ENCODE measurements around the gene CHRFAM7A.
"Not testable (repeated sequence)": the region's sequence is repeated elsewhere in the genome, so short reads cannot be mapped to it uniquely, and the experiment has no call there.

The CHRFAM7A gene

GRCh38 chr15:30392766-30393663, at the start of gene CHRFAM7A:
CHRFAM7A (minus strand) TSS chr15:30393540; CDS start chr15:30383351, 10,189 bp downstream.
- not testable (repeated sequence) for DNase-seq

GRCh38 chr15:30438348-30438747, 45.0 kb upstream of the CHRFAM7A start:
- not testable (repeated sequence) for DNase-seq

- not testable (repeated sequence) for DNase-seq
These were observed 42.5 kb upstream of the CHRFAM7A start for GRCh38 chr15:30435878-30436277.

- DNase-seq, result not testable (repeated sequence)
These were observed 27.4 kb upstream of the CHRFAM7A start for GRCh38 chr15:30420723-30421122.

- DNase-seq, result not testable (repeated sequence)
These were observed 20.8 kb upstream of the CHRFAM7A start, which contains the start of gene GOLGA8R for GRCh38 chr15:30414160-30414559. GOLGA8R (minus strand) TSS chr15:30414260; CDS start chr15:30414162, 98 bp downstream.

GRCh38 chr15:30407636-30408035, 14.3 kb upstream of the CHRFAM7A start:
- not testable (repeated sequence) for DNase-seq

GRCh38 chr15:30398988-30399387, 5.6 kb upstream of the CHRFAM7A start:
- not testable (repeated sequence) for DNase-seq

GRCh38 chr15:30393664-30393991, 288 bp upstream of the CHRFAM7A start:
- not testable (repeated sequence) for DNase-seq

- DNase-seq, result not testable (repeated sequence)
These were observed 6.9 kb downstream of the CHRFAM7A start for GRCh38 chr15:30386318-30386887.

- not testable (repeated sequence) for DNase-seq
These were observed 16.3 kb downstream of the CHRFAM7A start for GRCh38 chr15:30377082-30377413.

- DNase-seq, result not testable (repeated sequence)
These were observed 16.8 kb downstream of the CHRFAM7A start for GRCh38 chr15:30376375-30377081.

- DNase-seq, result peak; percentile 6
These were observed 17.5 kb downstream of the CHRFAM7A start for GRCh38 chr15:30375872-30376271.

- DNase-seq, result not testable (repeated sequence)
These were observed 18.5 kb downstream of the CHRFAM7A start for GRCh38 chr15:30374862-30375261.

- DNase-seq, result not testable (repeated sequence)
These were observed 25.1 kb downstream of the CHRFAM7A start for GRCh38 chr15:30368271-30368670.

- not testable (repeated sequence) for DNase-seq
These were observed 26.1 kb downstream of the CHRFAM7A start for GRCh38 chr15:30367246-30367645.

GRCh38 chr15:30361404-30361803, 31.9 kb downstream of the CHRFAM7A start:
- not testable (repeated sequence) for DNase-seq

- DNase-seq, result not testable (repeated sequence)
These were observed 32.4 kb downstream of the CHRFAM7A start for GRCh38 chr15:30360990-30361389.

- DNase-seq, result not testable (repeated sequence)
These were observed 38.3 kb downstream of the CHRFAM7A start for GRCh38 chr15:30355043-30355442.

GRCh38 chr15:30349803-30350202, 43.5 kb downstream of the CHRFAM7A start:
- DNase-seq, result not testable (repeated sequence)

- not testable (repeated sequence) for DNase-seq
These were observed 56.8 kb downstream of the CHRFAM7A start for GRCh38 chr15:30336584-30336983.

- DNase-seq, result not testable (repeated sequence)
These were observed 59.2 kb downstream of the CHRFAM7A start for GRCh38 chr15:30334152-30334551.

- not testable (repeated sequence) for DNase-seq
These were observed 67.2 kb downstream of the CHRFAM7A start for GRCh38 chr15:30326145-30326544.

GRCh38 chr15:30321063-30321462, 72.3 kb downstream of the CHRFAM7A start:
- not testable (repeated sequence) for DNase-seq

Data from fibroblast of skin of right biceps (primary cell).